PFSK-1 (cell line): ENCODE data around the gene EIF3A.

Experiments
- FOXP2 ChIP-seq: optimal IDR thresholded peaks from 2 replicates; pipeline ENCODE3; 2011; ENCODE audit warnings: borderline replicate concordance, control low read depth, inconsistent platforms; ENCODE audit not compliant: insufficient read depth; ENCODE audit errors: extremely low read length, extremely low read depth
- POLR2AphosphoS5 ChIP-seq: IDR thresholded peaks from 2 replicates; pipeline ENCODE4 v1.6.1; 2012; ENCODE audit warnings: low read depth, mild to moderate bottlenecking, control low read depth, low read length, moderate library complexity
- SIN3A ChIP-seq: IDR thresholded peaks from 2 replicates; pipeline ENCODE4 v1.6.1; 2012; ENCODE audit warnings: mild to moderate bottlenecking, low read length, moderate library complexity, borderline replicate concordance; ENCODE audit not compliant: insufficient read depth
- TAF1 ChIP-seq: IDR thresholded peaks from 2 replicates; pipeline ENCODE4 v1.6.1; 2012; ENCODE audit warnings: low read length, control low read depth, borderline replicate concordance; ENCODE audit not compliant: insufficient read depth
- TF ChIP-seq, protein P1 (sequence below), 2 experiments: IDR thresholded peaks; 2 replicates each; pipeline versions ENCODE4 v1.6.1 to v1.8.0; 2011 to 2012; ENCODE audit warnings: low read depth in 2 of 2, low read length in 2 of 2, control low read depth in 1 of 2, inconsistent platforms in 1 of 2, mild to moderate bottlenecking in 1 of 2, moderate library complexity in 1 of 2; ENCODE audit not compliant: insufficient read depth in 1 of 2

The EIF3A gene

DNA sequence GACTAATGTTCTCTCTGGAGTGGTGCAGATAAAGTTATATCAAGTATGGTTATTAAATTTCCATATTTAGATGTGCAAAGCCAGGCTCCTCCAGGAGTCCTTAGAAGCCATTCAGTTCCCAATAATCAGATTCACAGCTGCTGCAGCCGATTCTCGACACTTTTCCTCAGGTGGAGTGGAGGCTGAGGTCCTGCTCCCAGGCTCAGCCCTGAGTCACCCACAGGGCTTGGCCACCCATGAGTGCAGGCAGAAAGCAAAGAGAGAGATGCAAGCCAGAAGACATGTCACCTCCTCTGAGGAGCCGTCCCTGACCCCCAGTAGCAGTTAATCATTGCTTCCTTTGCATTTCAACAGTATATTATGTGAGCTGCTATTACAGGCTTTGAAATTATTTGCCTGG is 87.4 kb downstream of the EIF3A start:
- TF ChIP-seq POLR2AphosphoS5, result no peak

DNA sequence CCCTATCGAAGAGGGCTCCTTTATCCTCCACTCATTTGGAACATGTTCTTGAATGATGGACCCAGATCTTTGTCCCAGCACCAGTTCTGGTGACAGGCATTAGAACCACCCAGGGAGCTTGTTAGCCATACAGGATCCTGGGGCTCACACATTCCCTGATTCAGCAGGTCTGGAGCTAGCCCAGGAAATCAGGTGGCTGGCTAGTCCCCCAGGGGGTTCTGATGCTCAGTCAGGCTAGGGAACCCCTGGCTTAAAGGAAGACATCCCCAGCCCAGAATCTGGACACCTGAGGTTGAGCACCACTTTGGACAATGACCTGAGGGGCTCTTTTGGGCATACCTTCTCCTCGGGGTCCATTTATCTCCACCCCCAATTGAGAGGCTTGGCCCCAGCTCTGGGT is 88.1 kb downstream of the EIF3A start:
- TF ChIP-seq SIN3A (no peak), POLR2AphosphoS5 (no peak), FOXP2 (no peak), TAF1 (no peak)
- TF ChIP-seq, protein P1, sequence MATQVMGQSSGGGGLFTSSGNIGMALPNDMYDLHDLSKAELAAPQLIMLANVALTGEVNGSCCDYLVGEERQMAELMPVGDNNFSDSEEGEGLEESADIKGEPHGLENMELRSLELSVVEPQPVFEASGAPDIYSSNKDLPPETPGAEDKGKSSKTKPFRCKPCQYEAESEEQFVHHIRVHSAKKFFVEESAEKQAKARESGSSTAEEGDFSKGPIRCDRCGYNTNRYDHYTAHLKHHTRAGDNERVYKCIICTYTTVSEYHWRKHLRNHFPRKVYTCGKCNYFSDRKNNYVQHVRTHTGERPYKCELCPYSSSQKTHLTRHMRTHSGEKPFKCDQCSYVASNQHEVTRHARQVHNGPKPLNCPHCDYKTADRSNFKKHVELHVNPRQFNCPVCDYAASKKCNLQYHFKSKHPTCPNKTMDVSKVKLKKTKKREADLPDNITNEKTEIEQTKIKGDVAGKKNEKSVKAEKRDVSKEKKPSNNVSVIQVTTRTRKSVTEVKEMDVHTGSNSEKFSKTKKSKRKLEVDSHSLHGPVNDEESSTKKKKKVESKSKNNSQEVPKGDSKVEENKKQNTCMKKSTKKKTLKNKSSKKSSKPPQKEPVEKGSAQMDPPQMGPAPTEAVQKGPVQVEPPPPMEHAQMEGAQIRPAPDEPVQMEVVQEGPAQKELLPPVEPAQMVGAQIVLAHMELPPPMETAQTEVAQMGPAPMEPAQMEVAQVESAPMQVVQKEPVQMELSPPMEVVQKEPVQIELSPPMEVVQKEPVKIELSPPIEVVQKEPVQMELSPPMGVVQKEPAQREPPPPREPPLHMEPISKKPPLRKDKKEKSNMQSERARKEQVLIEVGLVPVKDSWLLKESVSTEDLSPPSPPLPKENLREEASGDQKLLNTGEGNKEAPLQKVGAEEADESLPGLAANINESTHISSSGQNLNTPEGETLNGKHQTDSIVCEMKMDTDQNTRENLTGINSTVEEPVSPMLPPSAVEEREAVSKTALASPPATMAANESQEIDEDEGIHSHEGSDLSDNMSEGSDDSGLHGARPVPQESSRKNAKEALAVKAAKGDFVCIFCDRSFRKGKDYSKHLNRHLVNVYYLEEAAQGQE (IDR thresholded peaks at IDR 0.05; ENCODE audit: insufficient read depth in 1 of 2, low read depth in 2 of 2, low read length in 2 of 2), result no peak

DNA sequence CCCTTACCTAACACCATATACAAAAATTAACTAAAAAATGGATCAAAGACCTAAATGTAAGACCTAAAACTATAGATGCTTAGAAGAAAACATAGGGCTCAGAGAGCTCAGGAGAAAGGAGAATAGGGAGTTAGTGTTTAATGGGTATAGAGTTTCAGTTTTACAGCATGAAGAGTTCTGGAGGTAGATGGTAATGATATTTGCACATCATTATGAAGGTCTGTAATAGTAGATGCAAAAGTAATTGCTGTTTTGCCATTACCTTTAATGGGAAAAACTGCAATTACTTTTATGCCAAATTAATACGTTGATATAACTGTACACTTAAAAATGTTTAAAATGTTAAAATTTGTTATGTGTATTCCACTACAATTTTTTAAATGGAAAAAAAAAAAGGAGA is 90.3 kb downstream of the EIF3A start:
- TF ChIP-seq TAF1 (no peak), SIN3A (no peak), FOXP2 (no peak), POLR2AphosphoS5 (no peak)
- TF ChIP-seq, protein P1 (IDR thresholded peaks at IDR 0.05; ENCODE audit: insufficient read depth in 1 of 2, low read depth in 2 of 2, low read length in 2 of 2), result no peak

DNA sequence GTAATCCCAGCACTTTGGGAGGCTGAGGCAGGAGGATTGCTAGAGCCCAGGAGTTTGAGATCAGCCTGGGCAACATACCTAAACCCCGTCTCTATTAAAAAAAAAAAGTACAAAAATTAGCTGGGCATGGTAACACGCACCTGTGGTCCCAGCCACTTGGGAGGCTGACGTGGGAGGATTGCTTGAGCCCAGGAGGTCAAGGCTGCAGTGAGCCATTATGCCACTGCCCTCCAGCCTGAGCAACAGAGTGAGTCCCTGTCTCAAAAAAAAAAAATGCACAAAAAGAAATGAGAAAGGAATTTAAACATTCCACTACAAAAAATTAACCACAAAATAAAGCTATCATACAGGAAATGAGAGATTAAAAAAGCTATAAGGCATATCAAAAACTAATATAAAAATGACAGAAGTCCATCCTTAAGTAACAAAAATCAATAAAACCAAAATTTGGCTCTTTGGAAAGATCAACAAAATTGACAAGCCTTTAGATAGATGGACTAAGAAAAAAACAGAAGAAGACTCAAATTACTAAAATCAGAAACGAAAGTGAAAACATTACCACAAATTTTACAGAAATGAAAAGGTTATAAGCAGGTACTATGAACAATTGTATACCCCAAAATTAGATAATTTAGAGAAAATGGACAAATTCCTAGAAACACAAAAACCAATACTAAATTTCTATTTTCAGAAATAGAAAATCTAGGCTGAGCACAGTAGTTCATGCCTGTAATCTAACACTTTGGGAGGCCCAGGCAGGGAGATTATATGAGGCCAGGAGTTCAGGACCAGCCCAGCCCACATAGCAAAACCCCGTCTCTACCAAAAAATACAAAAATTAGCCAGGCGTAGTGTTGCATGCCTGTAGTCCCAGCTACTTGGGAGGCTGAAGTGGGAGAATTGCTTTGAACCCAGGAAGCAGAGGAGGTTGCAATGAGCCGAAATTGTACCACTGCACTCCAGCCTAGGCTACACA is 93.5 kb downstream of the EIF3A start:
- TF ChIP-seq TAF1 (no peak), POLR2AphosphoS5 (no peak), FOXP2 (no peak), SIN3A (no peak)
- TF ChIP-seq, protein P1 (IDR thresholded peaks at IDR 0.05; ENCODE audit: insufficient read depth in 1 of 2, low read depth in 2 of 2, low read length in 2 of 2), result no peak

DNA sequence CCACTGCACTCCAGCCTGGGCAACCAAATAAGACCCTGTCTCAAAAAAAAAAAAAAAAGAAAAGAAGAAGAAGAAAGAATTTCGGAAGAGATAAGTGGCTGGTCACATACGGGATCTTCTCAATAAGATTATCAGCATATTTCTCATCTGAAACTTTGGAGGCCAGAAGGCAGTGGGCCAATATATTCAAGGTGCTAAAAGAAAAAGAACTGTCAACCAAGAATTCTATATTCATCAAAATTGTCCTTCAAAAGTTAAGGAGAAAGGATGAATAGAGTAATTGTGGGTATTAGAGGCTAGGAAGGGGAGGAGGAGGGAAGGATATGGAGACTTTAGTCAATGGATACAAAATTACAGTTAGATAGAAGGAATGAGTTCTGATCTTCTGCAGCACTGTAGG is 95.0 kb downstream of the EIF3A start:
- TF ChIP-seq SIN3A (no peak), POLR2AphosphoS5 (no peak), TAF1 (no peak)
- TF ChIP-seq, protein P1 (IDR thresholded peaks at IDR 0.05; ENCODE audit: insufficient read depth in 1 of 2, low read depth in 2 of 2, low read length in 2 of 2), result no peak
